Neural progenitor cell (in vitro differentiated cells): ENCODE data around the gene NUCB1. TPM values are rescaled to one million over a fixed set of nuclear protein-coding genes. Genes with fewer than 3 reads are reported as not detected.

Source experiments
- DNase-seq: peaks from one replicate; pipeline ENCODE4 v3.0.0-alpha.2; 2016; ENCODE audit warnings: low spot score
- H2AFZ ChIP-seq: fragments of 200-600 bp; sonication (generic); replicated peaks from 2 replicates; pipeline ENCODE4 v1.6.1; 2016; ENCODE audit warnings: antibody characterized with exemption
- H3F3A ChIP-seq: fragments of 200-600 bp; sonication (generic); 2 replicates; pipeline ENCODE4 v1.6.1; 2016; ENCODE audit warnings: antibody characterized with exemption, low read depth
- H3K27ac ChIP-seq: fragments of 200-600 bp; sonication (generic); 2 replicates; pipeline ENCODE4 v1.5.1; 2016; ENCODE audit warnings: mild to moderate bottlenecking
- H3K27me3 ChIP-seq: fragments of 200-600 bp; sonication (generic); 2 replicates; pipeline ENCODE4 v1.6.1; 2016; ENCODE audit warnings: mild to moderate bottlenecking, moderate library complexity
- H3K36me3 ChIP-seq: fragments of 200-600 bp; sonication (generic); 2 replicates; pipeline ENCODE4 v1.5.1; 2016
- H3K4me1 ChIP-seq: fragments of 200-600 bp; sonication (generic); 2 replicates; pipeline ENCODE4 v1.6.1; 2016; ENCODE audit warnings: mixed run types
- H3K4me2 ChIP-seq: fragments of 200-600 bp; sonication (generic); 2 replicates; pipeline ENCODE4 v1.6.1; 2016
- H3K4me3 ChIP-seq: fragments of 200-600 bp; sonication (generic); 2 replicates; pipeline ENCODE4 v1.5.1; 2016
- H3K79me2 ChIP-seq: fragments of 200-600 bp; sonication (generic); 2 replicates; pipeline ENCODE4 v1.6.1; 2016; ENCODE audit warnings: low read depth
- H3K9ac ChIP-seq: fragments of 200-600 bp; sonication (generic); 2 replicates; pipeline ENCODE4 v1.6.1; 2016
- H3K9me3 ChIP-seq: fragments of 200-600 bp; sonication (generic); 2 replicates; pipeline ENCODE4 v1.5.1; 2016; ENCODE audit warnings: low read depth
- H4K20me1 ChIP-seq: fragments of 200-600 bp; sonication (generic); 2 replicates; pipeline ENCODE4 v1.6.1; 2016; ENCODE audit warnings: low read depth
- H3K27ac Mint-ChIP-seq: 3 replicates; pipeline ENCODE4 v1.8.0; 2021; ENCODE audit warnings: mixed read lengths
- H3K27me3 Mint-ChIP-seq: 2 replicates; pipeline ENCODE4 v1.8.0; 2022; ENCODE audit warnings: low read depth, mild to moderate bottlenecking, inconsistent platforms, moderate library complexity, mixed read lengths; ENCODE audit not compliant: insufficient read depth
- H3K36me3 Mint-ChIP-seq: 3 replicates; pipeline ENCODE4 v1.8.0; 2021; ENCODE audit warnings: mixed read lengths
- H3K4me1 Mint-ChIP-seq: 3 replicates; pipeline ENCODE4 v1.8.0; 2021; ENCODE audit warnings: mixed read lengths
- H3K4me3 Mint-ChIP-seq: 3 replicates; pipeline ENCODE4 v1.8.0; 2021; ENCODE audit warnings: mild to moderate bottlenecking, moderate library complexity, mixed read lengths
- H3K9me3 Mint-ChIP-seq: 3 replicates; pipeline ENCODE4 v1.8.0; 2020; ENCODE audit warnings: mixed read lengths
- EZH2 ChIP-seq: fragments of 200-600 bp; sonication (generic); IDR thresholded peaks from 2 replicates; pipeline ENCODE4 v1.6.1; 2017; ENCODE audit warnings: antibody characterized with exemption, mild to moderate bottlenecking, moderate library complexity
- EZH2phosphoT487 ChIP-seq: fragments of 200-600 bp; sonication (generic); IDR thresholded peaks from 2 replicates; pipeline ENCODE4 v1.6.1; 2017; ENCODE audit warnings: antibody characterized with exemption
- total RNA-seq: library from RNA; depleted of rRNA; stranded (reverse); fragments of >200 nt; gene quantifications from 2 replicates; pipeline ENCODE4 v1.2.3, GENCODE V29; 2015; ENCODE audit warnings: low replicate concordance
- TF ChIP-seq, protein P1 (sequence below): fragments of 200-600 bp; sonication (generic); IDR thresholded peaks from 2 replicates; pipeline ENCODE4 v1.5.1; 2017; ENCODE audit warnings: antibody characterized with exemption, mild to moderate bottlenecking

NUCB1 gene
- total RNA-seq, 1 donor from 2014 or later = 73.5 TPM

DNA sequence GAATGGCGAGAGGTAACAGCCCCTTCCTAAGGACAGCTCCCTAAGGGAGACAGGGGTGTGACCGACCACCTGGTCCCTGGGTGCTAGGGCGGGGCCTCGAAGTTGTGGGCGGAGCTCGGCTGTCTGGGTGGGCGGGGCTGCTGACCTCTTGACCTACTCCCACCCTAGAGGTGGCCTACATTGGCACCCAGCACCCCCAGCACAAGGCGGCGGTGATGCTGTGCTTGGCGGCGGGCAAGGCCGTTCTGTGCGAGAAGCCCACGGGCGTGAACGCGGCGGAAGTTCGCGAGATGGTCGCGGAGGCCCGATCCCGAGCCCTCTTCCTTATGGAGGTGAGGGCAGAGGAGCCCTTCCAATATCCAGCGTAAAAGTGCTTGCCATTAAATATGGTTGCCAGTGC, 35.8 kb downstream of the NUCB1 start:
- no peak overlapping the region for H3K4me3 ChIP-seq
- H3K4me2 ChIP-seq = no peak overlapping the region
- peaks cover 5% of the 10 kb centered on the region for H3K36me3 Mint-ChIP-seq
- H3K9me3 Mint-ChIP-seq = peaks cover 7% of the 10 kb centered on the region
- H3K4me1 Mint-ChIP-seq = peaks cover 22% of the 10 kb centered on the region
- no peak for DNase-seq
- no peaks in the 10 kb centered on the region for H3K79me2 ChIP-seq
- no peaks in the 10 kb centered on the region for H4K20me1 ChIP-seq
- H3K36me3 ChIP-seq = no peaks in the 10 kb centered on the region
- TF ChIP-seq EZH2 = no peak
- no peak for TF ChIP-seq EZH2phosphoT487
- TF ChIP-seq, protein P1, sequence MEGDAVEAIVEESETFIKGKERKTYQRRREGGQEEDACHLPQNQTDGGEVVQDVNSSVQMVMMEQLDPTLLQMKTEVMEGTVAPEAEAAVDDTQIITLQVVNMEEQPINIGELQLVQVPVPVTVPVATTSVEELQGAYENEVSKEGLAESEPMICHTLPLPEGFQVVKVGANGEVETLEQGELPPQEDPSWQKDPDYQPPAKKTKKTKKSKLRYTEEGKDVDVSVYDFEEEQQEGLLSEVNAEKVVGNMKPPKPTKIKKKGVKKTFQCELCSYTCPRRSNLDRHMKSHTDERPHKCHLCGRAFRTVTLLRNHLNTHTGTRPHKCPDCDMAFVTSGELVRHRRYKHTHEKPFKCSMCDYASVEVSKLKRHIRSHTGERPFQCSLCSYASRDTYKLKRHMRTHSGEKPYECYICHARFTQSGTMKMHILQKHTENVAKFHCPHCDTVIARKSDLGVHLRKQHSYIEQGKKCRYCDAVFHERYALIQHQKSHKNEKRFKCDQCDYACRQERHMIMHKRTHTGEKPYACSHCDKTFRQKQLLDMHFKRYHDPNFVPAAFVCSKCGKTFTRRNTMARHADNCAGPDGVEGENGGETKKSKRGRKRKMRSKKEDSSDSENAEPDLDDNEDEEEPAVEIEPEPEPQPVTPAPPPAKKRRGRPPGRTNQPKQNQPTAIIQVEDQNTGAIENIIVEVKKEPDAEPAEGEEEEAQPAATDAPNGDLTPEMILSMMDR = no peak
- H2AFZ ChIP-seq = no peak overlapping the region
- peaks cover 44% of the 10 kb centered on the region for H3K27me3 ChIP-seq
- peaks cover 17% of the 10 kb centered on the region for H3K4me1 ChIP-seq
- H3K27ac Mint-ChIP-seq = no peak overlapping the region
- no peak overlapping the region for H3K27ac ChIP-seq
- H3K4me3 Mint-ChIP-seq = no peak overlapping the region
- H3F3A ChIP-seq = peaks cover 28% of the 10 kb centered on the region
- H3K9me3 ChIP-seq = no peaks in the 10 kb centered on the region
- no peak overlapping the region for H3K9ac ChIP-seq
- no peaks in the 10 kb centered on the region for H3K27me3 Mint-ChIP-seq

DNA sequence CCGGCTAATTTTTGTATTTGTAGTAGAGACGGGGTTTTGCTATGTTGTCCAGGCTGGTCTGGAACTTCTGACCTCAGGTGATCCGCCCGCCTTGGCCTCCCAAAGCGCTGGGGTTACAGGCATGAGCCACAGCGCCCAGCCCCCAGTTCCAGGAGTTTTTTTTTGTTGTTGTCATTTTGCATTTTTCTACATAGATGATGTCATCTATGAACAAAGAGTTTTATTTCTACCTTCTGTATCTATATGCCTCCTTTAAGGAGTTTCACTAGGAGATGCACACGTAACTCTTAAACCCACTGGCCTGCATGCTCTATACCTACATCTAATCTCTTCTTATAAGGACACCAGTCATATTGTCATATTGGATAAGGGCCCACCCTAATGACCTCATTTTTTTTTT, 38.1 kb downstream of the NUCB1 start:
- Mint-ChIP-seq H3K36me3 (peaks cover 7% of the 10 kb centered on the region), H3K4me1 (peaks cover 18% of the 10 kb centered on the region), H3K27me3 (no peaks in the 10 kb centered on the region), H3K9me3 (peaks cover 10% of the 10 kb centered on the region), H3K27ac (no peak overlapping the region), H3K4me3 (no peak overlapping the region)
- DNase-seq = no peak
- H3K27ac ChIP-seq = no peak overlapping the region
- no peaks in the 10 kb centered on the region for H4K20me1 ChIP-seq
- H2AFZ ChIP-seq = no peak overlapping the region
- no peak overlapping the region for H3K4me3 ChIP-seq
- peaks cover 20% of the 10 kb centered on the region for H3K27me3 ChIP-seq
- no peaks in the 10 kb centered on the region for H3K79me2 ChIP-seq
- H3K9me3 ChIP-seq = no peaks in the 10 kb centered on the region
- no peak overlapping the region for H3K4me2 ChIP-seq
- TF ChIP-seq, protein P1 = no peak
- TF ChIP-seq EZH2 (no peak), EZH2phosphoT487 (no peak)
- no peaks in the 10 kb centered on the region for H3K36me3 ChIP-seq
- no peak overlapping the region for H3K9ac ChIP-seq
- peaks cover 17% of the 10 kb centered on the region for H3F3A ChIP-seq
- peaks cover 10% of the 10 kb centered on the region for H3K4me1 ChIP-seq

DNA sequence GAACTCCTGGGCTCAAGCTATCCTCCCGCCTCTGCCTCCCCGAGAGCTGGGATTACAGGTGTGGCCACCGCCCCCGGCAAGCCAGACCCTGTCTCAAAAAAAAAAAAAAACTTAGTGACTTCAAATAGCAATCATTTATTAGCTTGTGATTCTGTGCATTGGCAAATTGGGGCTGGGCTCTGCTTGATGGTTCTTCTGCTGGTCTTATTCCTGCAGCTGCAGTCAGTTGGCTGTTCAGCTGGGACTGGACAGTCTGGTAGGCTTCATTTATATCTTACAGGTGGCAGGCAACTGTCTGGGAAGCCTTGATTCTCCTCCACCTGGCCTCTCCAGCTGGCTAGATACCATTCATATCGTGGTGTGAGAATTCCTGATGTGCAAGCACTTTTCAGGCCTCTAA, 40.8 kb downstream of the NUCB1 start:
- H3K4me1 ChIP-seq = no peaks in the 10 kb centered on the region
- no peak overlapping the region for H2AFZ ChIP-seq
- TF ChIP-seq EZH2 = no peak
- TF ChIP-seq, protein P1 = no peak
- TF ChIP-seq EZH2phosphoT487 = no peak
- H3F3A ChIP-seq = no peaks in the 10 kb centered on the region
- no peaks in the 10 kb centered on the region for H3K27me3 ChIP-seq
- H3K4me2 ChIP-seq = no peak overlapping the region
- H3K36me3 ChIP-seq = no peaks in the 10 kb centered on the region
- H3K9me3 ChIP-seq = no peaks in the 10 kb centered on the region
- H3K9ac ChIP-seq = no peak overlapping the region
- no peak overlapping the region for H3K4me3 ChIP-seq
- peaks cover 3% of the 10 kb centered on the region for H3K27me3 Mint-ChIP-seq
- H3K9me3 Mint-ChIP-seq = peaks cover 10% of the 10 kb centered on the region
- H3K4me1 Mint-ChIP-seq = peaks cover 13% of the 10 kb centered on the region
- H3K36me3 Mint-ChIP-seq = peaks cover 7% of the 10 kb centered on the region
- no peaks in the 10 kb centered on the region for H4K20me1 ChIP-seq
- H3K27ac Mint-ChIP-seq = no peak overlapping the region
- H3K27ac ChIP-seq = no peak overlapping the region
- no peak overlapping the region for H3K4me3 Mint-ChIP-seq
- no peak for DNase-seq
- no peaks in the 10 kb centered on the region for H3K79me2 ChIP-seq
